Heart left ventricle (tissue), 13 donors: ENCODE results near the gene DGKE.

Experiments used
- POLR2A ChIP-seq, 2 donors: fragments of 450-650 bp; IDR thresholded peaks; one replicate each; pipeline ENCODE4 v1.6.1; 2017; ENCODE audit warnings: antibody characterized with exemption in 2 of 2, mild to moderate bottlenecking in 2 of 2, moderate library complexity in 2 of 2
- TF ChIP-seq, protein P1 (sequence below), 12 donors: fragments of 200-600 bp; sonication (generic) in 4 of 12; IDR thresholded peaks; one replicate each; pipeline versions ENCODE4 v1.5.0 to v1.8.0; 2018 to 2022; ENCODE audit warnings: antibody characterized with exemption in 12 of 12, mild to moderate bottlenecking in 5 of 12
- donor health status: ischemic (EF 13 %, LVEDD 7.1; RV severe dilation, severe dysfunction).
- donor health status: DM: no; HTN: yes; CAD: no.
- donor health status: DM: no; HTN: no; CAD: no.
- donor health status: ischemic (EF 25% LVEDD 6.9; RV normal size, moderate dysfunction).
- donor health status: ischemic (EF 25% LVEDD 5.7; RV mildly dilated, moderate dysfunction).
- donor health status: ischemic (EF 35%, LVEDD 5.7; RV mildly dilated, moderate dysfunction).
- donor health status: nonischemic (EF 11% LVEDD 7.7; RV severe dilation, severe dysfunction).
- donor health status: DM: yes; HTN: yes; CAD: no.
- donor health status: PGD.
- donor health status: ischemic (EF 29% LVEDD 5.4; RV normal size, mild dysfunction).
- donor health status: nonischemic (EF 23%, LVEDD 6.1; RV moderate dilation, normal function).

DNA sequence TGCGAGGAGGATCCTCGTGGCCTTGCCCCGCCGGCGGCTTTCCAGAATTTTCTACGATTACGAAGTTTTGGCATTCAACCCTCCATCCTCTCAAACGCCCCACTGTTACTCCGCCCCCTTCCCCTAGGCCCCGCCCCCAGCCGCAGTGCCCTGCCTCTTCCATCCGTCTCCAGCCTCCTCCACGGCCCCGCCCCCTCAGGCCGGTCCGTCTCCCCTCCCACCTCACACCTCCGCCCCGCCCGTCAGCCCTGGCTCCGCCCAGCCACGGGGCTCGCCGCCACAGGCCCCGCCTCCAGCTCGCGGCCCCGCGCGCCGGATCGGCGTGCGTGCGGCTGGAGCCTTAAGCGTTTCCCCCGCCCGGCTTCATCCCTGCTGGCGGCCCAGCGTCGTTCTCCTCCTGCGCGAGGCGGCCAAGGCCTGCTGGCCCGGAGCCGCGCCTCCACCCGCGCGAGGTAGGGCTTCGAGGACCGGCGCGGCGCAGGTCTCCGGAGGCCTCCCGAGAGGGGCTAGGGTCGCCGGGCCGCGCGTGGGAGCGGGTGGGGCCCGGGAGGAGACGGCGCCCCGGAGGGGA, at the start of gene DGKE, which contains the start of gene C17orf67:
- TF ChIP-seq, protein P1, sequence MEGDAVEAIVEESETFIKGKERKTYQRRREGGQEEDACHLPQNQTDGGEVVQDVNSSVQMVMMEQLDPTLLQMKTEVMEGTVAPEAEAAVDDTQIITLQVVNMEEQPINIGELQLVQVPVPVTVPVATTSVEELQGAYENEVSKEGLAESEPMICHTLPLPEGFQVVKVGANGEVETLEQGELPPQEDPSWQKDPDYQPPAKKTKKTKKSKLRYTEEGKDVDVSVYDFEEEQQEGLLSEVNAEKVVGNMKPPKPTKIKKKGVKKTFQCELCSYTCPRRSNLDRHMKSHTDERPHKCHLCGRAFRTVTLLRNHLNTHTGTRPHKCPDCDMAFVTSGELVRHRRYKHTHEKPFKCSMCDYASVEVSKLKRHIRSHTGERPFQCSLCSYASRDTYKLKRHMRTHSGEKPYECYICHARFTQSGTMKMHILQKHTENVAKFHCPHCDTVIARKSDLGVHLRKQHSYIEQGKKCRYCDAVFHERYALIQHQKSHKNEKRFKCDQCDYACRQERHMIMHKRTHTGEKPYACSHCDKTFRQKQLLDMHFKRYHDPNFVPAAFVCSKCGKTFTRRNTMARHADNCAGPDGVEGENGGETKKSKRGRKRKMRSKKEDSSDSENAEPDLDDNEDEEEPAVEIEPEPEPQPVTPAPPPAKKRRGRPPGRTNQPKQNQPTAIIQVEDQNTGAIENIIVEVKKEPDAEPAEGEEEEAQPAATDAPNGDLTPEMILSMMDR (IDR thresholded peaks at IDR 0.05): no peak
- peak in 1 of 2 donors; percentile 67 for TF ChIP-seq POLR2A (IDR thresholded peaks at IDR 0.05)
